ENCODE measurements around the gene FUT9. TPM values are rescaled to one million over a fixed set of nuclear protein-coding genes. Genes with fewer than 3 reads are reported as not detected.

The FUT9 gene
- total RNA-seq, 4 donors from 2014 or later = not detected

- in situ Hi-C loops (cut with MboI; ENCODE audit: low sequenced_read_pairs in 4 of 4) (no loop called here), intact Hi-C loops (cut with DNase I; ENCODE audit: low total_unique reads) (no loop called here)
- H3K4me3 ChIP-seq = no peak overlapping the region
- DNase-seq (no peak), ATAC-seq (no peak)
- no peaks in the 10 kb centered on the region for H3K4me1 ChIP-seq
- no peaks in the 10 kb centered on the region for H3K36me3 ChIP-seq
- TF ChIP-seq POLR2A (IDR thresholded peaks at IDR 0.05) = no peak
- TF ChIP-seq, protein P1, sequence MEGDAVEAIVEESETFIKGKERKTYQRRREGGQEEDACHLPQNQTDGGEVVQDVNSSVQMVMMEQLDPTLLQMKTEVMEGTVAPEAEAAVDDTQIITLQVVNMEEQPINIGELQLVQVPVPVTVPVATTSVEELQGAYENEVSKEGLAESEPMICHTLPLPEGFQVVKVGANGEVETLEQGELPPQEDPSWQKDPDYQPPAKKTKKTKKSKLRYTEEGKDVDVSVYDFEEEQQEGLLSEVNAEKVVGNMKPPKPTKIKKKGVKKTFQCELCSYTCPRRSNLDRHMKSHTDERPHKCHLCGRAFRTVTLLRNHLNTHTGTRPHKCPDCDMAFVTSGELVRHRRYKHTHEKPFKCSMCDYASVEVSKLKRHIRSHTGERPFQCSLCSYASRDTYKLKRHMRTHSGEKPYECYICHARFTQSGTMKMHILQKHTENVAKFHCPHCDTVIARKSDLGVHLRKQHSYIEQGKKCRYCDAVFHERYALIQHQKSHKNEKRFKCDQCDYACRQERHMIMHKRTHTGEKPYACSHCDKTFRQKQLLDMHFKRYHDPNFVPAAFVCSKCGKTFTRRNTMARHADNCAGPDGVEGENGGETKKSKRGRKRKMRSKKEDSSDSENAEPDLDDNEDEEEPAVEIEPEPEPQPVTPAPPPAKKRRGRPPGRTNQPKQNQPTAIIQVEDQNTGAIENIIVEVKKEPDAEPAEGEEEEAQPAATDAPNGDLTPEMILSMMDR (IDR thresholded peaks at IDR 0.05 in 4 of 5, conservative IDR thresholded peaks at IDR 0.05 in 1 of 5) = no peak
- no peaks in the 10 kb centered on the region for H3K9me3 ChIP-seq
- no peak overlapping the region for H3K27ac ChIP-seq
- no peaks in the 10 kb centered on the region for H3K27me3 ChIP-seq
These were observed 211.4 kb downstream of the FUT9 start for GRCh38 chr6:96227135-96227534.

GRCh38 chr6:96234444-96234843, 218.7 kb downstream of the FUT9 start:
- H3K27me3 ChIP-seq = no peaks in the 10 kb centered on the region
- no peaks in the 10 kb centered on the region for H3K36me3 ChIP-seq
- H3K9me3 ChIP-seq = no peaks in the 10 kb centered on the region
- DNase-seq (no peak), ATAC-seq (no peak)
- H3K4me1 ChIP-seq = no peaks in the 10 kb centered on the region
- H3K4me3 ChIP-seq = no peak overlapping the region
- no peak overlapping the region for H3K27ac ChIP-seq
- in situ Hi-C loops (cut with MboI; ENCODE audit: low sequenced_read_pairs in 4 of 4) (no loop called here), intact Hi-C loops (cut with DNase I; ENCODE audit: low total_unique reads) (no loop called here)
- no peak for TF ChIP-seq POLR2A (IDR thresholded peaks at IDR 0.05)
- TF ChIP-seq, protein P1 (IDR thresholded peaks at IDR 0.05 in 4 of 5, conservative IDR thresholded peaks at IDR 0.05 in 1 of 5) = no peak

DNA sequence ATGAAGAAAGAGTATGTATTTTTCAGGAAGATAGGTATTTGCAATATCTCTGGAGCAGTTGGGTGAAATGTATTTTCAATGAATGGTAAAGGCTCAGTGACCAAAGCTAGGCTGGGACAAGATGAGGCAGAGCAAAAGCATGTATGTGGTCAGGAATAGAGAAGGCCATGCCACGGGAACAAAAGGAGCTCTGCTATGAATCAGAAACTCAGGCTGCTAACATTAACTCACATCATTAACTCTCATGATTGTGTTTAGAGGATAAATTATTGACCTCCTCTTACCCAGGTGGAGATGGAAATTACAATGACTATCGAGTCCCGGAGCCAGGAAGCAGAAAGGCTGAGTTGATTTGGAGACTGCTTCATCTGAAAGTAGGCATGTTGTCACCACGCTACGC, 220.2 kb downstream of the FUT9 start:
- Histone ChIP-seq H3K27me3 (no peaks in the 10 kb centered on the region), H3K4me1 (no peaks in the 10 kb centered on the region), H3K27ac (no peak overlapping the region), H3K9me3 (no peaks in the 10 kb centered on the region), H3K36me3 (no peaks in the 10 kb centered on the region), H3K4me3 (no peak overlapping the region)
- in situ Hi-C loops (cut with MboI; ENCODE audit: low sequenced_read_pairs in 4 of 4) = no loop called here
- intact Hi-C loops (cut with DNase I; ENCODE audit: low total_unique reads) = no loop called here
- no peak for ATAC-seq
- DNase-seq = no peak
- TF ChIP-seq, protein P1 (IDR thresholded peaks at IDR 0.05 in 4 of 5, conservative IDR thresholded peaks at IDR 0.05 in 1 of 5) = no peak
- no peak for TF ChIP-seq POLR2A (IDR thresholded peaks at IDR 0.05)

DNA sequence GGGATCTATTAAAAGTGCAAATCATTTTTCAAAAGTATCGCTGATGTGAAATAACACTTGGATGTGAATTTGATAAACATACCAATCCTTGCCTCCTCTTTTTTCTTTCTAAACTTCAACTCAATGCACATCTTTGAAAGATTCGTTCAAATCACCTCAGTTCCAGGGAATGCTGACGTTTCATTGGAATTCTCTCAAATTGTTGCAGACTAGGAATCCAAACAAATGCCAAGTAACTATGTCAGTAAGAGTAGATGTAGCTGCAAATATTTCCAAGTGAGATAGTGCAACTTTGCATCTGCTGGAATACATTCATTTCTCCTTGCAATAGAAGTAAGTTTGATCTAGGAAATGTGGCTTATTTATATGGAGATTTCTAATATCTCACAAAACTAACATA, 220.7 kb downstream of the FUT9 start:
- in situ Hi-C loops (cut with MboI; ENCODE audit: low sequenced_read_pairs in 4 of 4) (no loop called here), intact Hi-C loops (cut with DNase I; ENCODE audit: low total_unique reads) (no loop called here)
- DNase-seq = no peak
- ATAC-seq = no peak
- TF ChIP-seq, protein P1 (IDR thresholded peaks at IDR 0.05 in 4 of 5, conservative IDR thresholded peaks at IDR 0.05 in 1 of 5) = no peak
- no peak for TF ChIP-seq POLR2A (IDR thresholded peaks at IDR 0.05)
- Histone ChIP-seq H3K4me1 (no peaks in the 10 kb centered on the region), H3K27ac (no peak overlapping the region), H3K9me3 (no peaks in the 10 kb centered on the region), H3K36me3 (no peaks in the 10 kb centered on the region), H3K27me3 (no peaks in the 10 kb centered on the region), H3K4me3 (no peak overlapping the region)

DNA sequence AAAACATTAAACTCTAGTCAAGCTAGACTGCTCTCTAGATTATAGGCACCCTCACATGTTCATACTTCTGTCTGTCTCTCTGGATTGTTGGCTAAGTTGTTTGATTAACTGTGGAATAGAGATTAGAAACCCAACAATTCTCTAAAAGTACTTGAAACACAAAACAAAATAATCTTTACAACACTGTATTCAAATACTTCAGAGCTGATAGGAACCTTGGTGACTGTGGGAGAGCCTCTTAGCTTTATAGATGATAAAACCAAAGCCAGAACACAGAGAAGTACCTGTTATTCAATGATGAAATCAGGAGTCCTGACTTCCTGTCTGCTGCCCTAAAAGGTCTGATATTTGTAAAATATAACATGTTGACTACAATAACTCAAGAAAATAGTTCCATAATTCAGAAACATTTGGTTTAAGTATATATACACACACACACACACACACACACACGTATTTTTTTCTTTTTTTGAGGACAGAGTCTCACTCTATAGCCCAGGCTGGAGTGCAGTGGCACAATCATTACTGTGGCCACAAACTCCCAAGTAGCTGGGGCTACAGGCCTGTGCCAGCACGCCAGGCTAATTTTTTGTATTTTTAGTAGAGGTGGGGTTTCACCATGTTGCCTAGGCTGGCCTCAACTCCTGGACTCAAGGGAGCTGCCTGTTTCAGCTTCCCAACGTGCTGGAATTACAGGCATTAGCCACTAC, 222.0 kb downstream of the FUT9 start:
- in situ Hi-C loops (cut with MboI; ENCODE audit: low sequenced_read_pairs in 4 of 4) = no loop called here
- DNase-seq (no peak), ATAC-seq (no peak)
- no peak overlapping the region for H3K27ac ChIP-seq
- intact Hi-C loops (cut with DNase I; ENCODE audit: low total_unique reads) = no loop called here
- H3K27me3 ChIP-seq = no peaks in the 10 kb centered on the region
- TF ChIP-seq, protein P1 (IDR thresholded peaks at IDR 0.05 in 4 of 5, conservative IDR thresholded peaks at IDR 0.05 in 1 of 5) = no peak
- TF ChIP-seq POLR2A (IDR thresholded peaks at IDR 0.05) = no peak
- H3K4me1 ChIP-seq = no peaks in the 10 kb centered on the region
- no peaks in the 10 kb centered on the region for H3K36me3 ChIP-seq
- no peak overlapping the region for H3K4me3 ChIP-seq
- no peaks in the 10 kb centered on the region for H3K9me3 ChIP-seq

Measured in gastrocnemius medialis (tissue), 4 donors.